NCI-H2227 treated with DMSO at 0.1 percent for 48 hours (cell line): Measurements from ENCODE around the gene GAS7.
"Not testable (repeated sequence)": the region's sequence is repeated elsewhere in the genome, so short reads cannot be mapped to it uniquely, and the experiment has no call there.

Experiments used
- DNase-seq: peaks from one replicate; lab custom pipeline; 2025; lab: John Stamatoyannopoulos, UW

The GAS7 gene

DNA sequence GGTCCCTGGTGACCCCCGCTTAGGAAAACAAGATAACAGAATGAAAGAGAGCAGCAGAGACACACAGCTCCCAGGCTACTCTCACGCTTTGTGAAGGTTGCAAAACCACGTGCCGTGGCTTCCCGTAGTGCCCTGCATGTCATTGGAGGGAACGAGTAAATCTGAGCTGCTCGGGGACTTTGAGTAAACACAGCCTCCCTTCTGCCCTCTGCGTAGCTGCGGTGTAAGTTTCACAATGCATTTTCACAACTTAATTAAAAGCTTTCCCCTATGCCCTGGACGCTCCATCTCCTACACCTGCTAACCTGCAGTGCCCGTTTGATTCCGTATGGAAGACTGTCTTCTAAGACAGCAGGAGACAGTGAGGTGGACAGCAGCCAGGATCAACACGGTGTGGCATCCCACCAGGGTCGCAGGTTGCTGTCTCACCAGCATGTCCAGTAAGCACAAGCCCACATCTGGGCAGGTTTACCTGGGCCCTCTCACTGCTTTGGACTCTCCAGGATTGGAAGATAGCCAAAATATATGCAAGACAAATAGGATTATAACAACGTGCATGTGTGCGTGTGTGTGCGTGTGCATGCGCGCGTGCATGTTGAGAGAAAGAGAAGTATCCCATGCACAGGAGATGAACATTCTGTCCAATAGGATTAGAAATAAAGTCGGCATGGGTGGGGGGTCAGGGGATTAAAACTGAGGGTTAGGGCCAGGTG lies 177.0 kb downstream of the GAS7 start:
- no peak for DNase-seq

DNA sequence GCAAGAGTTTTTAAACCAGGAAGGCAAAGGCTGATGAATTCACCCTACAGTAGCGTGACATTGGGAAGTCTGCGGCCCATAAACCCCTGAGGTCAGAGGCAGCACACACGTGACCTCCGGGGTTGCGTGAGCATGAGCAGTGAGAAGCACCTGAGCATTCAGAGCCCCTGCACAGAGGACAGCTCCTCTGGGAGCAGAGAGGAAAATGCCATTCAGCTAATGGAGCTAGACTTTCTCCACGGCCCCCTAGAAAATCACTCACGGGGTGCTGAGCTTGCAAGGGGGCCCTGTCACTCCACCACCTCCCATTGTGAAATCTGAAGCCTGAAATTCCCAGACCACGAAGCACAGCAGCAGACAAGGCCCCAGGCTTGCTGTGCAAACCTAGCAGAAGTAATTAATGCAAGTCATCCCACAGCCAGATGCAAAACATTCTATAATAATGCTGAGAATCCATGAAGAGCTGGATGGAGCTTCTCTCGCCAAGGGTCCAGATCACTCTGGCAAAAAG lies 178.4 kb downstream of the GAS7 start:
- no peak for DNase-seq

DNA sequence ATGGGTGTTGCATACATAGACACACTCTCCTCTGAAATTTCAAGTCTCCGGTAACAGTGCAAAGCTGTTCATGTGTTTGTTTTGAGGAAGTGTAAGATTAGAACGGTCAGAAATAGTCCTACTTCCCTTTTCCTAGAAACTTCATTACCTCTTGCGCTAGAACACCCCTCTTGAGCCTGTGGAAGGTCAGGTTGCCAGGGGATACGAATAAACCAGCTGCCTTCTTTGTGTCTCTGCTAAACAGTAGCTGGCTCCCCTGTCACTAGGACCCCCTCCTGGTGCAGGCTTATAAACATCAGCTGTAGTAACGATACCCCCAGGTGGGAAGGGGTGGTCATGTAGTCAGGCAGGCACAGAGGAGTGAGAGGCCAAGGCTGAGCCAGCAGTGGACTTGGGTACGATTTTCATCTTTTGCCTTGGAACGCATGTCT lies 179.9 kb downstream of the GAS7 start:
- DNase-seq = no peak

DNA sequence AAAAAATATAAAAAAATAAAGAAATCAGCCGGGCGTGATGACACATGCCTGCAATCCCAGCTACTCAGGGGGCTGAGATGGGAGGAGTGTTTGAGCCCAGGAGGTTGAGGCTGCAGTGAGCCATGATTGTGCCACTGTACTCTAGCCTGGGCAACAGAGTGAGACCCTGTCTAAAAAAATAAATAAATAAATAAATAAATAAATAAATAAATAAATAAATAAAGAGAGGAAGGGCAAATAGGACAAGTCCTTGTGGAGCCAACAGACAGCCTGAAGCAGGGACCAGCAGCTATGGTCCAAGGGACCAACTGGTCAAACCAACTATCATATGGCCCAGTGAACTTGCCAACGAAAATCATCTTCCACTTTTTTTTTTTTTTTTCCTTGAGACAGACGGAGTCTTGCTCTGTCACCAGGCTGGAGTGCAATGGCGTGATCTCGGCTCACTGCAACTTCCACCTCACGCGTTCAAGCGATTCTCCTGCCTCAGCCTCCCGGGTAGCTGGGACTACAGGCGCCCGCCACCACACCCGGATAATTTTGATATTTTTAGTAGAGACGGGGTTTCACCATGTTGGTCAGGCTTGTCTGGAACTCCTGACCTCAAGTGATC lies 181.3 kb downstream of the GAS7 start:
- DNase-seq = not testable (repeated sequence)

DNA sequence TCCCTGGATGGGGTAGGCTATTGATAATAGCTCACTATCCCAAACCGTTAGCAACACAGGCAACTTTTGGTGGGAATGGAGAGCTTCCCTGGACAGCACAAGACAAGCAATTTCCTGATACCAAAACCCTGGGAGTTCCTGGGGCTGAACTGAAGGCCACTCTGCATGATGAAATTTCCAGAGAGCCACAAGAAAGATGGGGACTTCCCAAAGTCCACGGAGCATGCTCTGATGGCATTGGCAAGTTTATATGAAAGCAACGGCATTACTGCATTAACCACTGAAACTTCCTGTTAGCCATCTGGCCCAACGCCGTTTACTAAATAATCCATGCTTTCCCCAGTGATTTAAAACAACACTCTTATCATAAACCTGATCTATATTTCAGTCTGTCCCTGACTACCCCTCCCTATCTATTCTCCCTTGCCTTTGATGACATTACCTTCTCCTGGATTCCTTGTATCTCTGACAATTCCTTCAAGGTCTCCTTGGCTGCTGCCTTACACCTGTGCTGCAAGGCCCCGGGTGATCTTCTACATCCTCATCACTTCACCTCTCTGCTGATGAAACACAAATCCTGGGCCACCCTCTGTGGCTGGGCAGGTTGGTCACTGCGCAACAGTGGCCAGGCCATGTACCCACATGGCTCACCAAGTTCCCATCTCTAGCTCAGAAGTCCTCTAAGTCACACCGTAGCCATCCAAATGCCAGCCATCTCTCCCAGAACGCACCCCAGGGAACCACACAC lies 184.9 kb downstream of the GAS7 start:
- DNase-seq = no peak

DNA sequence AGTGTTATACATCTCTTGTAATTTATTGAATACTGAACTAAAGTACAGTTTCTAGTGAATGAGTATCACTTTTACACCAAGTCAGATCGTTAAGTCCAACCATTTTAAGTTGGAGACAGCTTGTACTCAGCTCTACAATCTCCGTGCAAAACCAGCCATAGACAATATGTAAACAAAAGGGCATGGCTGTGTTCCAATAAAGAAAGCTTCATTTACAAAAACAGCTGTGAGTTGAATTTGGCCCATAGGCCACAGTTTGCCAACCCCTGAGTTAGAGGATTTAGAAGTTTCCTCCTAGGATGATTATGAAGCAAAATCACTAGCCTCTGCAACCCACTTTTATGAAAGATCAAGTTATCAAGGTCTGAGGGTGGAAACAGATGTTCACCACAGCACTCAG lies 187.7 kb downstream of the GAS7 start:
- DNase-seq = no peak

DNA sequence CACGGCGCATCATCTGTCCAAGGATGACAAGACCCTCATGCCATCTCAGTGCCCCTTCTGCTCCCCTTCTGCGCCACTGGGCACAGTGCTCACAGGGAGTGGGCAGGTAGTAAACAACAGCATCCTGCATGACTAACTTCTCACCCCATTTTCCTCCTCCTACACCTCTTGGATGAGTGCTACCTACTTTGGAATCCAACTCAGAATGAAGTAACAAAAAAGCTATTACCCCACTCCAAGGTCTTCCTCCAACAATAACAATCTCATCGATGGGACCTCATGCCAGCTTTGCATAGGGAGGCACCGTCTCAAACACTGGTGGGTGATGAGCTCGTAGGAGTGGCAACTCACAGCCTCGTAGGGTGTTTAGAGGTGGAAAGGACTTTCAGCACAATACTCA lies 194.7 kb downstream of the GAS7 start:
- no peak for DNase-seq

DNA sequence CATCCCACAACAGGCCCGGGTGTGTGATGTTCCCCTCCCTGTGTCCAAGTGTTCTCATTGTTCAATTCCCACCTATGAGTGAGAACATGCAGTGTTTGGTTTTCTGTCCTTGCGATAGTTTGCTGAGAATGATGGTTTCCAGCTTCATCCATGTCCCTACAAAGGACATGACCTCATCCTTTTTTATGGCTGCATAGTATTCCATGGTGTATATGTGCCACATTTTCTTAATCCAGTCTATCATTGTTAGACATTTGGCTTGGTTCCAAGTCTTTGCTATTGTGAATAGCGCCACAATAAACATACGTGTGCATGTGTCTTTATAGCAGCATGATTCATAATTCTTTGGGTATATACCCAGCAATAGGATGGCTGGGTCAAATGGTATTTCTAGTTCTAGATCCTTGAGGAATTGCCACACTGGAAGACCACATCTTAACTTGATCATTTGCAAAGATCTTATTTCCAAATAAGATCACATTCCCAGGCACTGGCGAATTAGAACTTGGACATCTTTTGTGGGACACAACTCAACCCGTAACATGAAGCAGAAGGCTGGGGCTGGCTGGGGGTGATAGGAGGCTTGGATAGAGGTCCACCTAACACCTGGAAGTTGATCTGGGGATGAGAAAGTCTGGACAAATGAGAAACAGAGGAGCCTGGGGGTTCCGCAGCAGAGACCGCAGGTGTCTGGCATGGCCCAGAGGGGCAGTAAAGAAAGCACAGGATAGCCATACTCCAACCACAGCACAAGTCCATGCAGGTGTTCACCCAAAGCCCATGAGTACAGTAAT lies 195.6 kb downstream of the GAS7 start:
- DNase-seq = not testable (repeated sequence)

DNA sequence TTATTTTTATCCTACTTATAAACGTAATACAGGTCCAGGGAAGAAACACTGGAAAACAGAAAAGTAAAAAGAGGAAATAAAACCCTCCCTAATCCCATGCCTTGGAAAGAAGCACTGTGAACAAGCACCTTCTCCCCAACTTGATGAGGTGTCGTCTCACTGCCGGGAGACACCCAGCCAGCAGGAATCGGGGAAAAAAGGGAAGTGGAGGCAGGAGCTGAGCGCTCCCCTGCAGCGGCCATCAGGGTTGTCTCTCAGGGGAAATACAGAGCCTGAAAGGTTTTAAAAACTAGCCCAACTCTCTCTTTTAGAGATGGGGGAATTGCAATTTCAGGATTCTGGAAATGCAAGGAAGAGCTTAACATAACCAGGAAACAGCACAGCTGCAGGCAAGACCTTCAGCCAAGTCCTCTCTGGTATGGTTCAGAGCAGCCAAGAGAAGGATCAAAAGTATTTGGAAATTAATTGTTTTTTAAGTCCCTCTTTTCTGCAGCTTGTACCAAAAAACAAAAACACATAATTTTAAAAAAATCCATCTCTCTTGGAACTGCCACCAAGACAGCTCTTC lies 197.0 kb downstream of the GAS7 start:
- no peak for DNase-seq

DNA sequence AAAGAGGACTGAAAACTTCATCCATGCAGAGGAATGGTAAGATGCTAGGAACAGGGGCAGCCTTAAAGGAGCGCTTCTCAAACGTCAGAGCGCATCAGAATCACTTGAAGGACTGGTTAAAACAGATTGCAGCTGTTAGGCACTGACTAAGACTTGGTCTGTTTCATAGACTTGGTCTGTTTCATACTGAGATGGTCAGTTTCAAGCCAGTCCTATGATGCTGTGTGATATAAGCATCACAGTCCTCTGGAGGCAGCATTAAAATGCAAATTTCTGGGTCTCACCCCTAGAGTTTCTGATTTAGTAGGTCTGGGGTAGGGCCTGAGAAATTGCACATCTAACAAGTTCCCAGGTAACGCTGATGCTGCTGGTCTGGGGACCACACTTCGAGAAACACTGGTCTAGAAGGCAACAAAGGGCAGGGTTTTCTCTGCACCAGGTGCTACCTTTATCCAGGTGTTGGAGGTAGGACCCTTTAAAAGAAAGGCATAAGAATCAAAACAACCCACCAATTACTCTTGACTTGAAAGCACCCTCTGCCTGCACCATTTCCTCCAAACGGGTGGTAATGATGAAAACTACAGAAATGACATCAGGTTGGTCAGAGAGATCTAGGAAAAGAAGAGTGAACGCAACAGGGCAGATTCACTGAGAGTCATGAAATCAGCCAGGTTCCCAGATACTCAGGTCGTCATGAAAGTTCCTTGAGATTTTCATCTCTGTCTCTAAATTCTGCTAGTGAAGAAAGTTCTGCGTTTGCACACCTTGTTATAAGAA lies 198.3 kb downstream of the GAS7 start:
- no peak for DNase-seq

DNA sequence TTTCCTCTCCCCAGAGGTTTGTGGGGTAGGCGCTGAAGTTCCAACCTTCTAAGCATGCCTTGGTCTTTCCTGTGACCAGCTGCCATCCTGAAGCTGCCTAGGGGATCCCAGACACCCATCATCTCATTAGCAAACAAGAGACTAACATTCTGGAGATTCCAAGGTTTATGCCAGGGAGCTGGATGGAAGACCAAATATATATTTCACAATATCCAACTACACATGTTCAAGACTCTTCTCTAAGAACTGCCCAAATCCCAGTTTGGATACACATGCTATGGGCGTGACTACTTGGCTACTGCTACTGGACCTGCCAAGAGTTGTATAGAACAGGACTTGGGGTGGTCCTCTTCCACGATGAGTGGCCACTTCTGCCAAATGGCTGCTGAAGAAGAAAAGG lies 200.3 kb downstream of the GAS7 start:
- no peak for DNase-seq

DNA sequence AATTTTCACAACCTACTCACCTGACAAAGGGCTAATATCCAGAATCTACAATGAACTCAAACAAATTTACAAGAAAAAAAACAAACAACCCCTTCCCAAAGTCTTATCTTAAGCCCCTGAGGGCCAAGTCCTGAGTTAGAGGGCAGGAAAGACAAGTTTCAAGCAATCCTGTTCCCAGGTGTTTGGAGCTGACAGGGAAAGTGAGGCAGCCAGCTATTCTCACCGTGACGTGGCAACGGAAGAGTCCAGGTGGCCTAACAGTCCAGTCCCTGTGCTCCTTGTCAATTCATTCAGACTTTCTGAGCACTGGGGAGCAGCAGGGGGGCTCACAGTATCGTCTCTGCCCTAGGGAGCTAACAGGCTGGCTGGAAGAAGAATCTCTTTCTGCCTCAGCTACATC lies 203.6 kb downstream of the GAS7 start:
- no peak for DNase-seq

DNA sequence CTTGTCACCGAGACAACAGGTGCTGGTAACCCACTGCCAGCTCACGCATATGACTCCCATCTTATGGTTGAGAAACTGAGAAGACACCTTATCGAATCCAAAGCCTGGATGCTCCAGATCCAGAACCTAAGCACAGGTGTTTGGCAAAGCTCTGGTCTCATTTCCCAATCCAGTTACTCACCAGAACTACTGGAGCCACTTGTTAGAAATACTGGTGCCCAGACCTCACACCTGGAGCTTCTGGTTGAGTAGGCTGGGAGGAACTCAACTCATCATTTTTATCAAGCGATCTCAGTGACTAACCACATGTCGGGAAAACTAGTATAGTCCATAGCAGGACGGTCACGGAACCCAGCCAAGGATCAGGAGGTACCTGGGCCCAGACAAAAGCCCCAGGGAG lies 206.6 kb downstream of the GAS7 start:
- DNase-seq = no peak

DNA sequence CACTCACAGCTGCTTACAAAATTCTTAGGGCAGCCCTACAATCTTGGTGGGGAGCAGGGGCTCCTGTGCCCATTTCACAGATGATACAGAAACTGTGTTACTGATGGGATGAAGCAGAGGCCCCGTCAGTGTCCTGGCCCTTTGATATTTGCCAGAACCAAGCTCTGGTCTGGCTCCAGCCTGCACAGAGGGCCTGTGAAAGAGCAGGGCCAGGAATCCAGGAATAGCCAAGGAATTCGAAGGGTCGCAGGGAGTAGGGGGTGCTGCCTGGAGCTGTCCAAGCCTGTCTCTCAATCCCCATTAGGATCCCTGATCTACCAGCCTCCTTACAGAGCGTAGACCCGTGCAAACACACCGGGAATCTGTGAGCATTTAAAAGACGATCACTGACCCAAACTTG lies 207.1 kb downstream of the GAS7 start:
- no peak for DNase-seq

DNA sequence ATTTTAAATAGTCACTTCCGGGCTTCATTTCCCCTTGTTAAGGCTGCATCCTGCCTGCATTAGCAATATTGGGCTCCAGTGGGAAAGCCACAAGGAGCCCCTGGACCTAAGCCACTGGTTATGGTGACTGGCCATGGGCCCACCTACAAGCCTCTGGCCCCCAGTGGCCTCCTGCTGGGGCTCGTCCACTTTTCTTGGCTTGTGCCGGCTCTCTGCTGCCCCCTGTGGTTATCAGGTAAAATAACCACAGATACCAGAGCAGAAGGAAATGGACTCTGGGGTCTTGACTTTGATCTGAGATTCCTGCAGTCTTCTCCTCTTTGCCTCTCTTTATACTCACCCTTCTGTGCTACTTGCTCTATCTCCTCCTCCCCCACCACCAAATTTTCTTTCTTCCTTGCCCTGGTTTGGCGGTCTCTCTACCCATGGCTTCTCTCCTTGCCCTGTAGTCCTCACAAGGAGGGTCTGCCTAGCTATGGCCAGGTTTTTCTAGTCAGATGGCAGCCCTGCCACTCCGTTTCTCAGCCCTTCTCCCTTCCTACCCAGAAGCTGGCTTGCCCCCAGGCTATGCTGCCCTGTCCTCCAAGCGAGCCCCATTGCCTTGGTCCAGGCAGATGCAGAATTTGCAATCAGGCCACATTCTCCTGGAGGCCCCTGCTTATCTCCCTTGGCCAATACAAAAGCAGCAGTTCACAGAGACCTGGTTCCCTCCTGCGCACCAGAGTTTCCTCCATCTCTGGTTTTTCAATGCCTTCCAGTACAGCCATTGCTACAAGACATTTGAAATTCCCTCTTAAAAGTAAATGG lies 210.4 kb downstream of the GAS7 start:
- DNase-seq = no peak

DNA sequence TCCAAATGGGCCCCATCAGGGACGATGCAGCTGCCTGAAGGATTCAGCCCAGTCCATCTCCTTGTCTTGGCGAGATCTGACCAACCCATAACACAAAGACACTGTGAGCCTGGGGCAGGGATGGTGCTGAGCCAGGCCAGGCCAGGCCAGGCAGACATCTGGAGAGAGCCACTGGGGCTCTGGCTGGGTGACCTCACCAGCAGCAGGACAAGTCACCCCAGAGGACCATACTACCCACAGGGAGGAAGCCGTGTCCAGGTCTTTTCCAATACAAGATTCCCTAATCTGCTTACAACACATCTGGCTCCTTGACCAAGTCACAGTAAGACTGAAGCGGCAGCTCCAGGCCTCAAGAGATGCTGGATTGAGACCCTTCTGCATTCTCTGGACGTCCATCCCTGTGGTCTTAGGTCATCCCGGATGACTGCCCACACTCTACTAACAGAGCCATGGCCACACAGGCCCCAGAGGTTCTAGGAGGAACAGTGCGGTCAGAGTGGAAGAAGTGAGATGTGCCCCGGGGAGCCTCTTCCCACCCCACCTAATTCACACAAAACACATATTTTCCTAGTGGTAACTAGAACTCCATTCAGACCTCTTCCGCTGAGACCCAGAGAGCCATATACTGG lies 211.5 kb downstream of the GAS7 start:
- DNase-seq = no peak

DNA sequence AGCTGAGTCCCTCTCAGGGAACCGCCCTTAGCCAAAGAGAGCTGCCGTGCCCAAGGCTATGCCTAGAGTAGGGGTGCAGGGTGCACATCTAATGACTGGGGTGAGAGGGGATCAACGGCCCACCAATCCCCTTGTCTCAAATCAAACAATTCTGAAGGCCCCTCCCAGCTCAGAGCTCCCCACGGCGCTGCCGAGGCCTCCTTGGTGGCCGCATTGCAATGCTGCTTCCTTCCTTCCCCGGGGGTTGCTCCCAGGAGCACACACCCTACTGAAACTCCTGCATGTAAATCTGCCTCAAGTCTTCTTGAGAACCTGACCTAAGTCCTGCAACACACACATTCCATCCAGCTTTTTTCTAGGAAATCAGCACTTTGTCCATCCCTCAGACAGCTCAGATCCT lies 212.8 kb downstream of the GAS7 start:
- no peak for DNase-seq

DNA sequence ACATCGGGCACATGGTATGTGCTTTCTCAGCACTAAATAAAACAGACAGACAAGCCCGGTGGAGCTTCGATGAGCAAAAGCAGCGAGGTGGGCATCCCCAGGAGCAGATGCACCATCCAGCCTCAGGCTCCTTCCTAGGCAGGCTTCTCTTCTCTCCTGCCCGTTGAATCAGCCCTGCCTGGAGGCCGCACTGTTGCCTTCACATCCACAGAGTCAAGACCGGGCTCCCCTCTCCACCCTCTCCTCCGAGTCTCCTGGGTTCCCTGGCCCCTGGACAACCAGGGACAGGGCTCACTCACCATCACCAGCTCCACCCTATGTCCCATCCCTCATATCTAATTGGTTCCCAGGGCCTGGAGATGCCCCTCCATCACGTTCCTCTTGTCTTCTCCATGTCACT lies 213.6 kb downstream of the GAS7 start:
- no peak for DNase-seq

DNA sequence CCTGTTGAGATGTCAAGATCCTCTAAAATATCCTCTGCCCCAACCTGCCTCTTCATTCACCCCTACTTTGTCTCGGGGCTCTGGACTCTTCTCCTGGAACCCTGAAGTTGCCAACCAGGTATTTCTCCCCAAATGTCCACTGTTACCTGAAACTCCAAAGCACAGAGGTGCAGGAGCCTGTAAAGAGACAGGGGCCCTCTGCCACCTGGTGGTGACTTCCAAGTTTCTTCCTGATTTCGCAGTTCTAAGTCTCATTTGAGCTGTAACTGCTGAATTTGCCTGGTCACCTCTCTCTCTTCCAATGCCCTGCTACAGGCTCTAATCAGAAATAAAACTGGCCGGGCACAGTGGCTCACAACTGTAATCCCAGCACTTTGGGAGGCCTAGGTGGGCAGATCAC lies 216.2 kb downstream of the GAS7 start:
- DNase-seq = no peak
